Neural progenitor cell (in vitro differentiated cells): Measurements from ENCODE around the gene SDK2. TPM values are rescaled to one million over a fixed set of nuclear protein-coding genes. Genes with fewer than 3 reads are reported as not detected.
A peak's percentile ranks its signal among the peaks of the same experiment; 100 is the strongest.

Experiments
- DNase-seq: peaks from one replicate; pipeline ENCODE4 v3.0.0-alpha.2; 2016; ENCODE audit warnings: low spot score
- H2AFZ ChIP-seq: fragments of 200-600 bp; sonication (generic); replicated peaks from 2 replicates; pipeline ENCODE4 v1.6.1; 2016; ENCODE audit warnings: antibody characterized with exemption
- H3F3A ChIP-seq: fragments of 200-600 bp; sonication (generic); 2 replicates; pipeline ENCODE4 v1.6.1; 2016; ENCODE audit warnings: antibody characterized with exemption, low read depth
- H3K27ac ChIP-seq: fragments of 200-600 bp; sonication (generic); 2 replicates; pipeline ENCODE4 v1.5.1; 2016; ENCODE audit warnings: mild to moderate bottlenecking
- H3K27me3 ChIP-seq: fragments of 200-600 bp; sonication (generic); 2 replicates; pipeline ENCODE4 v1.6.1; 2016; ENCODE audit warnings: mild to moderate bottlenecking, moderate library complexity
- H3K36me3 ChIP-seq: fragments of 200-600 bp; sonication (generic); 2 replicates; pipeline ENCODE4 v1.5.1; 2016
- H3K4me1 ChIP-seq: fragments of 200-600 bp; sonication (generic); 2 replicates; pipeline ENCODE4 v1.6.1; 2016; ENCODE audit warnings: mixed run types
- H3K4me2 ChIP-seq: fragments of 200-600 bp; sonication (generic); 2 replicates; pipeline ENCODE4 v1.6.1; 2016
- H3K4me3 ChIP-seq: fragments of 200-600 bp; sonication (generic); 2 replicates; pipeline ENCODE4 v1.5.1; 2016
- H3K79me2 ChIP-seq: fragments of 200-600 bp; sonication (generic); 2 replicates; pipeline ENCODE4 v1.6.1; 2016; ENCODE audit warnings: low read depth
- H3K9ac ChIP-seq: fragments of 200-600 bp; sonication (generic); 2 replicates; pipeline ENCODE4 v1.6.1; 2016
- H3K9me3 ChIP-seq: fragments of 200-600 bp; sonication (generic); 2 replicates; pipeline ENCODE4 v1.5.1; 2016; ENCODE audit warnings: low read depth
- H4K20me1 ChIP-seq: fragments of 200-600 bp; sonication (generic); 2 replicates; pipeline ENCODE4 v1.6.1; 2016; ENCODE audit warnings: low read depth
- H3K27ac Mint-ChIP-seq: 3 replicates; pipeline ENCODE4 v1.8.0; 2021; ENCODE audit warnings: mixed read lengths
- H3K27me3 Mint-ChIP-seq: 2 replicates; pipeline ENCODE4 v1.8.0; 2022; ENCODE audit warnings: low read depth, mild to moderate bottlenecking, inconsistent platforms, moderate library complexity, mixed read lengths; ENCODE audit not compliant: insufficient read depth
- H3K36me3 Mint-ChIP-seq: 3 replicates; pipeline ENCODE4 v1.8.0; 2021; ENCODE audit warnings: mixed read lengths
- H3K4me1 Mint-ChIP-seq: 3 replicates; pipeline ENCODE4 v1.8.0; 2021; ENCODE audit warnings: mixed read lengths
- H3K4me3 Mint-ChIP-seq: 3 replicates; pipeline ENCODE4 v1.8.0; 2021; ENCODE audit warnings: mild to moderate bottlenecking, moderate library complexity, mixed read lengths
- H3K9me3 Mint-ChIP-seq: 3 replicates; pipeline ENCODE4 v1.8.0; 2020; ENCODE audit warnings: mixed read lengths
- CTCF ChIP-seq: fragments of 200-600 bp; sonication (generic); IDR thresholded peaks from 2 replicates; pipeline ENCODE4 v1.5.1; 2017; ENCODE audit warnings: antibody characterized with exemption, mild to moderate bottlenecking
- EZH2 ChIP-seq: fragments of 200-600 bp; sonication (generic); IDR thresholded peaks from 2 replicates; pipeline ENCODE4 v1.6.1; 2017; ENCODE audit warnings: antibody characterized with exemption, mild to moderate bottlenecking, moderate library complexity
- EZH2phosphoT487 ChIP-seq: fragments of 200-600 bp; sonication (generic); IDR thresholded peaks from 2 replicates; pipeline ENCODE4 v1.6.1; 2017; ENCODE audit warnings: antibody characterized with exemption
- total RNA-seq: library from RNA; depleted of rRNA; stranded (reverse); fragments of >200 nt; gene quantifications from 2 replicates; pipeline ENCODE4 v1.2.3, GENCODE V29; 2015; ENCODE audit warnings: low replicate concordance

The SDK2 gene
- total RNA-seq, 1 donor from 2014 or later, result 15.3 TPM

- Mint-ChIP-seq H3K27me3 (peaks cover 25% of the 10 kb centered on the region), H3K36me3 (no peaks in the 10 kb centered on the region), H3K4me3 (no peak overlapping the region), H3K4me1 (peaks cover 35% of the 10 kb centered on the region), H3K9me3 (no peaks in the 10 kb centered on the region), H3K27ac (no peak overlapping the region)
- Histone ChIP-seq H3K4me3 (no peak overlapping the region), H3K36me3 (no peaks in the 10 kb centered on the region), H2AFZ (no peak overlapping the region), H3K9me3 (no peaks in the 10 kb centered on the region), H3F3A (peaks cover 10% of the 10 kb centered on the region), H3K79me2 (no peaks in the 10 kb centered on the region), H3K9ac (no peak overlapping the region), H4K20me1 (no peaks in the 10 kb centered on the region), H3K27me3 (peaks cover 2% of the 10 kb centered on the region), H3K4me2 (no peak overlapping the region), H3K27ac (no peak overlapping the region), H3K4me1 (peaks cover 6% of the 10 kb centered on the region)
- DNase-seq, result no peak
- no peak for TF ChIP-seq EZH2
- TF ChIP-seq EZH2phosphoT487, result no peak
- no peak for TF ChIP-seq CTCF
Measured at GRCh38 chr17:73318427-73318813, 325.8 kb downstream of the SDK2 start.

DNA sequence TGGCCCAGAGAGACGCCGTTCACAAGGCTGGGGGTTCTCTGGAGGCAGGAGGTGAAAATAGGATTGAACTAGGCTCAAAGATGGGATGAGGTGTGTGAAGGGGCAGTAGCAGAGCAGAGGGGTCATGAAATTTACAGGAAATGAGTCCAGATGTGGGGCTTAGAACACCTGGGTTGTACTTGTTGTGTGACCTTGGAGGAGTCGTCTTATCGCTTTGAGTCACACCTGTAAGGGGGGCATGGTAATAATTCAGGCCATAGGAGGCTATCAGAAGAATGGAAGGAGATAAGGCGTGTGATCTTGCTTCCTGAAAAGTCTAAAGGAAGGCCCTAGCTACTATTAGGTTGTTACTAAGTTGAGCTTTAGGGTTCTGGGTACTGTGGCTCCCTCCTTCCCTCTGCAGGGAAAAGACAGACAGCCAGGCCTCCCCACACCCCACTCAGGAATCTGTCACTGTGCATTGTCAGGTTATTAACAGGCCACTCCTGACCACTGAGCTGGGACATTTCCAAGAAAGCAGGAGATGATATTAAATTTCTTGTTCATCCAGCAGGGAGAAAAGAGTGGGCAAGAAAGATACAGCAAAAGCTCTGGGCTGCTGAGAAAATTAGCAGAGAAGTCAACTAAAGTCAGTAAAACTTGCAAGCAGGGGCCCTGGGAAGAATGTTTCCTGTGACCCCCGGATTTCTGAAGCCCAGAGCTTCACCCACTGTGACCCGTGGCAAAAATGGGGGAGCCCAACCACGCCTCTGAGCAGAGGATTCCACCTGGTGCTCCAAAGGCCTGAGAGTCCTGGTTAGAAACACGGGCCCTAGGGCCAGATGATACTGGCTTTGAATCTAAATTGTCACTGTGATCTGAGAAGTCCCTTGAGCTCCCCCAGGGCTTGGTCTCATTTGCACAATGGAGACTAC, 326.5 kb downstream of the SDK2 start:
- no peak overlapping the region for H2AFZ ChIP-seq
- peaks cover 11% of the 10 kb centered on the region for H3F3A ChIP-seq
- no peak overlapping the region for H3K27ac ChIP-seq
- H3K36me3 ChIP-seq, result no peaks in the 10 kb centered on the region
- peaks cover 8% of the 10 kb centered on the region for H3K27me3 ChIP-seq
- H3K9me3 Mint-ChIP-seq, result no peaks in the 10 kb centered on the region
- H3K27ac Mint-ChIP-seq, result no peak overlapping the region
- DNase-seq, result no peak
- no peaks in the 10 kb centered on the region for H3K36me3 Mint-ChIP-seq
- H3K4me2 ChIP-seq, result no peak overlapping the region
- H4K20me1 ChIP-seq, result no peaks in the 10 kb centered on the region
- no peak overlapping the region for H3K9ac ChIP-seq
- no peak for TF ChIP-seq EZH2
- TF ChIP-seq CTCF, result no peak
- TF ChIP-seq EZH2phosphoT487, result no peak
- no peaks in the 10 kb centered on the region for H3K79me2 ChIP-seq
- H3K27me3 Mint-ChIP-seq, result peaks cover 28% of the 10 kb centered on the region
- no peak overlapping the region for H3K4me3 Mint-ChIP-seq
- peaks cover 35% of the 10 kb centered on the region for H3K4me1 Mint-ChIP-seq
- peaks cover 9% of the 10 kb centered on the region for H3K4me1 ChIP-seq
- H3K9me3 ChIP-seq, result no peaks in the 10 kb centered on the region
- no peak overlapping the region for H3K4me3 ChIP-seq

- Histone ChIP-seq H3K4me1 (peaks cover 16% of the 10 kb centered on the region), H3F3A (peaks cover 18% of the 10 kb centered on the region), H3K4me3 (no peak overlapping the region), H3K27ac (no peak overlapping the region), H2AFZ (no peak overlapping the region), H3K27me3 (peaks cover 14% of the 10 kb centered on the region), H3K36me3 (no peaks in the 10 kb centered on the region), H4K20me1 (no peaks in the 10 kb centered on the region), H3K9me3 (no peaks in the 10 kb centered on the region), H3K4me2 (peak overlapping the region; percentile 31), H3K9ac (no peak overlapping the region), H3K79me2 (no peaks in the 10 kb centered on the region)
- Mint-ChIP-seq H3K36me3 (no peaks in the 10 kb centered on the region), H3K27ac (no peak overlapping the region), H3K27me3 (peaks cover 28% of the 10 kb centered on the region), H3K4me1 (peaks cover 38% of the 10 kb centered on the region), H3K4me3 (no peak overlapping the region), H3K9me3 (no peaks in the 10 kb centered on the region)
- peak; percentile 32 for DNase-seq
- TF ChIP-seq EZH2phosphoT487 (no peak), EZH2 (no peak), CTCF (no peak)
Measured at GRCh38 chr17:73316919-73317505, 327.2 kb downstream of the SDK2 start.
